RPMI8226 (cell line): ENCODE measurements around the gene DNAJC18.
A peak's percentile ranks its signal among the peaks of the same experiment; 100 is the strongest.
"Not testable (repeated sequence)": the region's sequence is repeated elsewhere in the genome, so short reads cannot be mapped to it uniquely, and the experiment has no call there.

ENCODE experiments used
- DNase-seq: peaks from one replicate; pipeline ENCODE4 v3.0.0-alpha.2; 2015

The DNAJC18 gene

DNA sequence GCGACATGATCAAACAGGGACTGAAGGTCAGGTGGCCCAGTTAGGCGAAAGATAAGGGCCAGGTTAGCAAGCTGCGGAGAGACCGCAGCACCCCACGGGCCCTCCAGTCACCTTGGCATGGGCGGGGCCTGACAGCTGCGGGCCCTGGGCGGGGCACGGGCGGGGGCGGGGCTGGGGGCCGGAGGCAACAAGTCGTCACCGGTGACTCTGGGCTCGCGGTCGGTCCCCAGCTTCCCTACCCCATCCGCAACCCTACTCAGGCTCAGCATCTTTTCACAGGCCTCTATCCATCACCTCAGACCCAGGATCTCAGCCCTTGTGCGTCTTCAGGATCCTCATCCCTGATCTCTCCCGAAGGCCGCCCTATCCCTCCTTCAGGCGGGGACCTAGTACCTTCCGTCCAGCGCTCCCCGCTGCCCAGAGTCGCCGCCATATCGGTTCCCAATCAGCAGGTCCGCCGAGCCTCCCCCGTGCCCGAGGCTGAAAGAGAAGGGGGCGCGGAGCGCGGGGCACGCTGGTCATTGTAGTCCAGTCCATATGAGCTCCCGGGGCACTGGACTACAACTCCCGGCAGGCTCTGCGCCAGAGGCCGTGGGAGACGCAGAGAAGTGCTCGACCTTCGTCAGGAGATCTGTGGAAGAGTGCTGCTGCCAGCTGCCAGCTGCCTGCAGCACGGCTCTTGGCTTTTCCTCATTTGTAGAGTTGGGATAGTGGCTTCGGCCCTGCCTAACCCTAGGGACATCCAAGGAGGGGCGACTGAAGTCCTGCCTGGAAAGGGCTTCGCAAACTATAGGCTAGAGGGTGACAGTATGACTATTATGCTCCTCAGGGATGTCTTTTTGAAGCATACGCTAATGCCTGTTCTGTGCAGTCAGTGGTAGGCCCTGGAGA is at the start of gene DNAJC18:
Gene DNAJC18 (minus strand): TSS at position 513 of the 891 bp plus-strand sequence. CDS start 80 bp downstream, at position 433.
- DNase-seq: peak; percentile 90

DNA sequence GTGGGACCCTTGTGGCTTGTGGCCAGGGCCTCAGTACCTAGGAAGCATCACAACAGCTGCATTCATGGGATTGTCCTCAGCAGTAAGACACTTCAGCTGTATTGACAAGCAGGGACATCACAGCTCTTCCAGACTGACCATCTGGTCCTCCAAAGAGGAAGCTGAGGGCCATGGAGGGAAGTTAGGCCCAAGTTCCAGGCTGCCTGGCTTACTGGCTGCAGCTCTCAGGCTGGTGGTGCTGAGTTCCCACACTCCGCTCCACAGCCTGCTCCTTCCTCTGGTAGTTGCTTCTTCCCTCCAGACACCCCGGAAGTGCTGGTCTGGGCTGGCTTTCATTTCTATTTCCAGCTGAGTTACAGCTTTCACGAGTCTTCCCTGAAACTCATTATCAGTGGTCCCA is 48.9 kb upstream of the DNAJC18 start:
- peak; percentile 15 for DNase-seq

DNA sequence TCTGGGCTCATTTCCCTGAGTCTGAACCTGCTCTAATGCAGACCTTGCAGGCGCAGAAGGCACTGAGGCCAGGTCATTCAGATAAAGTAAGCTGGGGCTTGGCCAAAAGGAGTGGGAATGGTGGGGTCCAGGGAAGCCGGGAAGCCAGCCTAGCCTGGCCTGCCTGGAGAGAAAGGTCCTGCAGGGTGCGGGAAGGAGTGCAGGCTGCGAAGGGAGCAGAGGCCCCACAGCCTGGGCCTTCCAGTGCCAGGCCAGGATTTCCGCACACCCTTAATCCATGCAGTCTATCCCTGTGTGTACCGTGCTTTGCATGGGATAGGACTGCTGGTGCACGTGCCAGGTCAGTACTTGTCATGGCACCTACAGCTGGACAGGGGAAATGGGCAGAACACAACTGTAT is 46.9 kb upstream of the DNAJC18 start:
- DNase-seq: no peak

DNA sequence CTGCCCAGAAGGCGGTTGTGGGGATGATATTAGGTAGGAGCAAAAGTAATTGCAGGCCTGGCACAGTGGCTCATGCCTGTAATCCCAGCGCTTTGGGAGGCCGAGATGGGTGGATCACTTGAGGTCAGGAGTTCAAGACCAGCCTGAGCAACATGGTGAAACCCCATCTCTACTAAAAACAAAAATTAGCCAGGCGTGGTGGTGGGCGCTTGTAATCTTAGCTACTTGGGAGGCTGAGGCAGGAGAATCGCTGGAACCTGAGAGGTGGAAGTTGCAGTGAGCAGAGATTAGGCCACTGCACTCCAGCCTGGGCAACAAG is 43.5 kb upstream of the DNAJC18 start:
- not testable (repeated sequence) for DNase-seq

DNA sequence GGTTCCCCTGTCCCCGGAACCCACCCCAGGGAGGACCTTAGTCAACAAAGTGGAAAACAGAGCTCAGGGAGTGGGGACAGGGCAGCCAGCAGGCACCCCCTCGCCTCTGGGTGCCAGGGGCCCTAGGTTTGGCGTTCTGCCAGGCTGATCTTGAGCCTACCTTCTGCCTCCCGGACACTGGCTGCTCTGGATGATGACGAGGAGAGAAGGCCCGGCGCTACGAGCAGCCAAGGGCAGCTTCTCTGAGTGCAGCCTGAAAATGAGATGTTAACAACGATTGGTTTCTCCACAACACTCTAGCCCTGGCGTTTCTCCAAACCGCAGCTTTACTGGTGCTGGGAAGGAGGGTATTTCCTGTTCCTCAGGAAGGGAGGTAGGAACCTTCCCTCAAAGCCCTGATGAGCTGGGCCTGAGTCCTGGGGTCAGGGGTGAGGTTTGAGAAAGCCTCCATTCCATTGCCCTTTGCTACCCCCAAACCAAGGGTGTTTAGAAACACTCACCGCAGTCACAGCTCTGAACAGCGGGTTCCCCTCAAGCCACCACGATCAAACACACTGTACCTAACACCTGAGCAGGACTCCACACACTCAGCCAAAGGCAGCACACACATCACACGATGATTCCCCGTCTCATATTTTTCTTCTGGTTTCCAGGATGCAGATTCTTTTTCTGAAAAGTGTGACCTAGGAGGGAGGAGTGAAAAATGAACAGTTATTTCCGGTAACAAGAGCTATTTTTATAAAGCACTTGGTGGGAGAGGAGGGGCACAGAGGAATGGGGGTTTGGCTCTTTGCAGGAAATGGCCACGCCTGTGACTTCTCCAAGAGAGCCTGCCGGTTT is 42.9 kb upstream of the DNAJC18 start, which contains the start of gene STING1:
Gene STING1 (minus strand): TSS at position 709 of the 840 bp plus-strand sequence. CDS start 1,054 bp downstream, outside the sequence.
- peak; percentile 94 for DNase-seq

DNA sequence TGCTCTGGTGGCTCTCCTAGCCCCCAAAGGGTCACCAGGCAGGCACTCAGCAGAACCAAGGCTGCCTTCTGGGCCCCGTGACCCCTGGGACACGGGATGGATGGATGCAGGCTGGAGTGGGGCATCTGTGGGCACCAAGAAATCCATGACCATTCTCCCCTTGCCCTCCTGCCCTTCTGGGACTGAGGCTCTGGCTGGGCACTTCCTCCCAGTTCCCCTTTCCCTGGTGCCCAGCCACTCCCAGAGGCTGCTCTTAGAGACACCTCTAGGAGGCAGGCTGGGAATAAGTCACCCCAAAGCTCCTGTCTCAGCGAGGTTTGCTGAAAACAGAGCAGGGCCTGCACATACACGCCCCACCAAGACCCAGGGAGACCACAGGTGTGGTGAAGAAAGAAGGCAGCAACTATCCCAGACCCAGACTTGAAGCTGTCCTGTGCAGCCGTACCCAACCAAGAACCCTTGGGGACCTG is 42.3 kb upstream of the DNAJC18 start:
- DNase-seq: peak; percentile 48

DNA sequence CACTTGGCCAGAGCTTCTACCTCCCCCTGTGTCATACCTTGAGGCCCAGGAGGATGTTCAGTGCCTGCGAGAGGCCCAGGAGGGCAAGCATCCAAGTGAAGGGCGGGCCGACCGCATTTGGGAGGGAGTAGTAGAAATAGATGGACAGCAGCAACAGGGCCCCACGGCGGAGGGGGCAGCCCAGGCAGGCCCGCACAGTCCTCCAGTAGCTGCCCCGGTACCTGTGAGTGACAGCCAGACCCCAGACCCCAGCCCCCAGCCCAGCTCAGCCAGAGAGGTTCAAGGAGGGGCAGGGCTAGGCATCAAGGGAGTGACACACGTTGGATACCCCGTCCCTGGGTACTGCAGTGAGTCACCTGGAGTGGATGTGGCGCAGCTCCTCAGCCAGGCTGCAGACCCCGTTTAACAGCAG is 41.8 kb upstream of the DNAJC18 start:
- DNase-seq: no peak

DNA sequence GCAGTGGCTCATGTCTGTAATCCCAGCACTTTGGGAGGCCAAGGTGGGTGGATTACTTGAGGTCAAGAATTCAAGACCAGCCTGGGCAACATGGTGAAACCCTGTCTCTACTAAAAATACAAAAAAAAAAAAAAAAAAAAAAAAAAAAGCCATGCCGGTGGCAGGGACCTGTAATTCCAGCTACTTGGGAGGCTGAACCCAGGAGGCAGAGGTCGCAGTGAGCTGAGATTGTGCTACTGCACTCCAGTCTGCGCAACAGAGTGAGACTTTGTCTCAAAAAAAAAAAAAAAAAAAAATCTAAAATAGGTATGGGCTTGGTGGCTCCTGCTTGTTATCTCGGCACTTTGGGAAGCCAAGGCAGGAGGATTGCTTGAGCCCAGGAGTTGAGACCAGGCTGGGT is 40.4 kb upstream of the DNAJC18 start:
- DNase-seq: not testable (repeated sequence)

DNA sequence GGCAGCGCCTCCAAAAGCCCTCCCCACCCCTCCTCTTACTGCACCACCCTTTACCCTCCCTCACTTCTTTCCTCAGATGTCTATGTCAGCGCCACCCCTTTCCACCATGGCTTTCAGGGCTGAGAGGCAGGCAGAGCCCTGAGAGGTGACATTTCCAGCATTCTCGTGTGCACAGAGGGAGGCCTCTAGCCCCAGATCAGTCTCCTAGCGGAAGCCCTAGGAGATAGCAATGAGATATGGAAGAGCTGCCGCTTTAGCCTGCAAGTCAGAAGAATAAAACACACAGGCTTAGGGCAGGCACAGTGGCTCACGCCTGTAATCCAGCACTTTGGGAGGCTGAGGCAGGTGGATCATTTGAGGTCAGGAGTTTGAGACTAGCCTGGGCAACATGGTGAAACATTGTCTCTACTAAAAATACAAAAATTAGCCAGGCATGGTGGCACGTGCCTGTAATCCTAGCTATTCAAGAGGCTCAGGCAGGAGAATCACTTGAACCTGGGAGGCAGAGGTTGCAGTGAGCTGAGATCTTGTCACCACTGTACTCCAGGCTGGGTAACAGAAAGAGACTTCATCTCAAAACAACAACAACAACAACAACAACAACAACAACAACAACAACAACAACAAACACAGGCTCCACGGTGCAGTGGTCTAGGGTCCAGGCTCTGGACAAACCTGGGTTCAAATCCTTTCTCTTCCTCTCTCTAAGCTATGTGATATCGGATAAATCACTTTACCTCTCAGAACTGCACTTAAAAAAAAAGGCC is 39.5 kb upstream of the DNAJC18 start:
- DNase-seq: not testable (repeated sequence)

DNA sequence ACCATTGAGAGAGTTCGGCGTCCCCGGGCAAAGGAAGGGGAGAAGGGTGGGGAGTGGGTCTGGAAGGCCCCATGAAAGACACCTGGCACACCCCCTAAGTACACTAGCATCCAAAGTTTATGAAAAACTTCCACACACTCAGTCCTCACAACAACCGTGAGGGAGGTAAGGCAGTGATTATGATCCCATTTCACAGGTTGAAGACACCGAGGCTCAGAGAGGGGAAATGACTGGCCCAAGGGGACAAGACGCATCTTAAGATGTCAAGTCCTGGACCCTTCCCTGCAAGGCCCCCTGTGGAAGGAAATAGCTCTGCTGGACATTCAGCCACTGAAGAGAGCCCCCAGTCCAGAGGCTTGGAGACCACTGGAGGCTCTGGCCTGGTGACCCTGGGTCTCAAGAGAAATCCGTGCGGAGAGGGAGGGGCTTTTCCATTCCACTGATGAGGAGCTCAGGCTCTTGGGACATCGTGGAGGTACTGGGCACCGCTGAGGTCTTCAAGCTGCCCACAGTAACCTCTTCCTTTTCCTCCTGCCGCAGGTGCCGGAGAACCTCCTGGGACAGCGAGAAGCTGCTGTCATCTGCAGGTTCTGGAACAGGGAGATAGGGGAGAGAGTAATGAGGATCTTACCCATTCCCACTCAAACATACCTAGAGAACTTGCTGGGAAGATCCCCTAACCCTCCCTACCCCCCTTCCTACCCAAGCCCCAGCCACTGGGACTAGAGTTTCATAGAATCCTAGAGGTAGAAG is 36.7 kb upstream of the DNAJC18 start:
- no peak for DNase-seq

DNA sequence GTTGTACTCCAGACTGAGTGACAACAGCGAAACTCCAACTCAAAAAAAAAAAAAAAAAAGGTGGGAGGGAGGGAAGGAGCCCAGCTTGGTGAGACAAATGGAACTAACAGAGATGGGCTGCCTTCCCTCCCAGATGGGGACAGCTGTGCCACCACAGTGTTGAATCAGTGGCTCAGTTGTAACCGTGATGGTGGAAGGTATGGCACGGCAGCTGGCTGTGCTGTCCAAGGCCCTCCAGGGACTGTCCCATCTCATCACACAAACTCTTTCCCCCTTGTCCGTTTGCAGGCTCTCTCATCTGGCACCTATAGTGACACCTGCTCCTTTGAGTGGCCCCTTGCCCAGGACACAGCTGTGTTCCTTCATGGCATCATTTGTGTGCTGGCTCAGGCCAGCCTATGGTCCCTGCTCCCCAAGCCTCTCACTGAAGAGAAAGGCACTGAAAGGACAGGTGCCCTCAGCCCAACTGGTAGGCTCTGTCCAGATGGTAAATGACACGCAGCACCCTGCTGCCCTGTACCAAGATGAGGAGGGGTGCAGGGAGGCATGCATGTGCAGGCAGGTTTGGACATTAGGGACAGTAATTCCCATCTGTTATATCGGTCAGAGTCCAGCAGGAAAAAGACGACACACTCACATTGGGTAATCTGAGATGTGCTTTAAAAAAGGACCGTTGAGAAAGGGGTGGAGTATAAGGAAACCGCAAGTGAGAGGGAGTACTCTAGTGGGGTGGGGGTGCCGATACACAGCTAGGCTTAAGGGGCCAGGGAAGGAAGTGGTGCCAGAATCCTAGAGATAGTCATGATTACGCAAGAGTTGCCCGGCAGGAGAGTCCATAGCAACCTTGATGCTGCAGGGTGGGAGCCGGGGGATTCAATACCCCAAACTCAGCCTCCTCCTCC is 35.8 kb upstream of the DNAJC18 start:
- DNase-seq: no peak

DNA sequence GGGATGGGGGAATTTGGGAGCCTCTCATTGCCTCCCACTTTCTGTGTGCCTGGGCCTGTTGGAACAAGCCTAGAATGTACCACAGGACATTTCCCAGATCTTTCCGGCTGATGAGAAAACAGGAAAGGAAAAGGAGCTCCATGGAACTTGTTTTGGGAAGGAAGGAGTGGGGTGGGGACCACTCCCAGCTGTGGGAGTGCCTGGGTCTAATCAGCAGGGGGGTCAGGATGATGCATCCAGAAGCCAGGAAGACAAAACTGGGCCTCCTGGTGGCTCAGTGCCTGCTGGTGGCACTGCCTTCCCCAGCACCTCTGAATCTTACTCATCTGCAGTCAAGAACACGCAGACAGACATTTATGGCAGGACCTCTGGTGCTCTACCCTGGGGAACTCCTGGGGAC is 34.2 kb upstream of the DNAJC18 start:
- no peak for DNase-seq

DNA sequence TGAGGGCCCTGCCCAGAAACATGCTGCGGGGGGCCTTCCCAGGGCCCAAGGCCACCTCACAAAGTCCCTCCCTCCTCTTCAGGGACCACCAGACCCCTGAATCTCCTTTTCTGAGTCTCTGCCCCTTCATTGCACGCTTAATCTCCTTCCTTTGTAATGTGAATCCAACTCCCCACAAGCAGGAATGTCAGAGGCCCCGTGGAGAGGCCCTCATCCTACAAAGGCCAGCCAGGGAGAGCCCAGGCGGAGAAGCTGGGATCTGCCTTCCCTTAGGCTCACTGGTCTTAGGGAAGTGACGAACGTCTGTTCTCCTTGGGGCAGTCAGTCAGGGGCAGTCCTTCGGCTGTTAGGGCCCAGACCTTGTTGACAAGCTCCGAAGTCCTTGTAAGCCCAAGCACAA is 33.8 kb upstream of the DNAJC18 start:
- no peak for DNase-seq

DNA sequence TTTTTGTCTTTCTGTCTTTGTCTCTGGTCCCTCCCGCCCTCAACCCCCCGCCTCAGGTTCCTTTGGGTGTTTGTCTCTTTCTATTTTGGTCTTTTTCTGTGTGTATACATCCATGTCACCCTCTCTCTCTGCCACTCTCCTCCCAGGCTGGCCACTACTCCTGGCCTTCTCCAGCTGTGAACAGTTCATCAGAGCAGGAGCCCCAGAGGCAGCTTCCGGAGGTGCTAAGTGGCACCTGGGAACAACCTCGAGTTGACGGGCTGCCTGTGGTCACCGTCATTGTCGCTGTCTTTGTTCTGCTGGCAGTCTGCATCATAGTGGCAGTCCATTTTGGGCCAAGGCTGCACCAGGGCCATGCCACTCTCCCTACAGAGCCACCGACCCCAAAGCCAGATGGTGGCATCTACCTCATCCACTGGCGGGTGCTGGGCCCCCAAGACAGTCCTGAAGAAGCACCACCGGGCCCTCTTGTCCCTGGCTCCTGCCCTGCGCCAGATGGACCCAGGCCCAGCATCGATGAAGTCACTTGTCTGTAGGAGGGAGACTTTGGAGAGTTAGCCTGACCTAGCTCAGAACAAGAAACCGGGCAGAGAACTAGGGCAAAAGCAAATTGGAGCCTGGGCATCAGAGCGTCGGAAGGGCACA is 33.2 kb upstream of the DNAJC18 start:
- DNase-seq: no peak

DNA sequence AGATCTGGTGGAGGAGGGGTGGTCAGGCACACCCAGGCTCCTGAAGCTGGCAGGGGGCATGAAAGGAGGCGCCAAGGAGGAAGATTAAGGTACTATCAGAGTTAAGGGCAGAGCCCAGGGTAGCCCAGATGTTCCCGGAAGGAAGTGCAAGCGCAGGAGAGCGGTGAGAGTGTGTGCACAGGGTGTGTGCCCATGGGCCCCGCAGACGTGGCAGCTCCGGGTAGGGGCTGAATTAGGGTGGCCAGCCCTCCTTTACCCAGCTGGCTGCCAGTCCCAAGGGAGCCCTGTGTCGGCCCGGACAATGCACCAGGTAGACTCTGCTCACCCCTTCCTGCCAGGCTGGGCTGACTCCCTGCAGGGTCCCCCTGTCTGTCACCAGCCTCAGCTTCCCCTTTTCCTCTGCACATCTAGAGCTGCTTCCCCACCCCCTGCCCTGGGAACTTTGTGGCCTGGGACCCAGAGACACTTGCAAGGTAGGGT is 31.5 kb upstream of the DNAJC18 start, which contains the start of gene SMIM33:
Gene SMIM33 (plus strand): TSS at position 184 of the 480 bp plus-strand sequence. CDS start 118 bp downstream, at position 302.
- no peak for DNase-seq

DNA sequence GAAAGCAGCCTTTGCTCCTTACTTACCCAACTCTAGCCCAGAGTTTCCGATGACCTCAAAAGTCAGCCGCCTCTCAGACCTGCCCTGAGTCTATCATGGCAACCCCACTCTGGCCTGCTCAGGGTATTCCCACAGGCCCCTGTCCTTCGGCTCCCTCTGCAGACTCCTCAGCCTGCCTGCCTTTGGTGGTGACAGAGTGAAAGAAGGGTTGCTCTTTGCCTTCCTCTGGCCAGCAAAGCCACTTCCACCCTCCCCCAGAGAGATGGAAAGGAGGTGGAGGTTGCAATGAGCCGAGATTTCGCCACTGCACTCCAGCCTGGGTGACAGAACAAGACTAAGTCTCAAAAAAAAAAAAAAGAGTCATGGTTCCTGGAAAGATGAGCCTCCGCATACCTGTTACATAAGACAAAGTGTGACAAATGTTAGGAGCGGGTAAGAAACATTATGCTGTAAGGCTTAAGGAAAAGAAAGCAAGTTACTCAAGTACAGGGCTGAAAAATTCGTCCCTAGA is 29.2 kb upstream of the DNAJC18 start:
- DNase-seq: no peak

DNA sequence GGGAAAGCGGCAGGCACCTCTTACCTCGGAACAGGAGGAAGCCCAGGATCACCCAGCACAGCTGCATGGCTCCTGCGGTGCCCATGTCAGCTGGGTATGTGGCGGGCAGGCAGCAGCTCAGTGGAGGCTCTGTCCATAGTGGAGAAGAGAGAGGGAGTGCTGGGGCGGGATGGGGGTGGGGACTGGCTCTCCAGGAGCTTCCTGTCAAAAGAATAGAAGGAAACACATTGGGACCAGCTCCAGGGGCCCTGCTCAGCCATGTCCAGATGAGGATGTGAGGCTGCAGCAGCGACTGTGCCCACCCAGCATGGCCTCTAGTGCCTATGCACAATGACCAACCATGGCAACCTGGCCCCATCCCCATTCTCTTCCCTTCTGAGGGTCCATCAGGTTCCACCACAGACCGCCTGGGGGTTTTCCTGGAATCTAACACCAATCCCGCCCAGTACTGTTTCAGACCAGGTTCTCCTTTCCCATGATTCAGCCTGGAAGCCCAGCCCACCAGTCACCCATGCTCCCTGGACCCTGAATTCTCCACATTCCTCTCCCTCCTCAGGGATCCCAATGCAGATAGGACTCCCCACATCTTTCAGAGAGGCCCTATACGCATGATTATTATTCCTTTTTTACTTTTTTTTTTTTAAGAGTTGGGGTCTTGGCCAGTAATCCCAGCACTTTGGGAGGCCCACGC is 23.4 kb upstream of the DNAJC18 start, which contains the start of gene ECSCR:
Gene ECSCR (minus strand): TSS at position 158 of the 691 bp plus-strand sequence. CDS start 73 bp downstream, at position 85.
- no peak for DNase-seq

DNA sequence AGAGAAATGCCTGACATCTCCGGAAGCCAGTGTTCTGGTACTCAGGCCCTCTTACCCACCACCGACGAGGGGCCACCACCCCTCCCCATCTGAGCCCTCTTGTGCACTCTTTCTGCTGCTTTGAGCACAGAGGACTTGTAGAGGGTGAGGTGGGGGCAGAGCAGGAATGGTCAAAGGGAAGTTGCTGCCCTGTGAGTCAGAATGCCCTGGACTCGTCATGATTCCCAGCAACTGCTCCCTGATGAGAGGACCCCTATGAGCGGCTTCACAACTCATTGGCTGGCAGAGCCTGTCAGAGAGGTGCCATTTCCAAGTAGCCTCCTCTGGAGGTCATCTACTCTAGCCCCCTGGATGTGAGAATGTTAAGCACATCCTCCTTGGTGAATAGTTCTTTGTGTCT is 22.4 kb upstream of the DNAJC18 start:
- DNase-seq: no peak

DNA sequence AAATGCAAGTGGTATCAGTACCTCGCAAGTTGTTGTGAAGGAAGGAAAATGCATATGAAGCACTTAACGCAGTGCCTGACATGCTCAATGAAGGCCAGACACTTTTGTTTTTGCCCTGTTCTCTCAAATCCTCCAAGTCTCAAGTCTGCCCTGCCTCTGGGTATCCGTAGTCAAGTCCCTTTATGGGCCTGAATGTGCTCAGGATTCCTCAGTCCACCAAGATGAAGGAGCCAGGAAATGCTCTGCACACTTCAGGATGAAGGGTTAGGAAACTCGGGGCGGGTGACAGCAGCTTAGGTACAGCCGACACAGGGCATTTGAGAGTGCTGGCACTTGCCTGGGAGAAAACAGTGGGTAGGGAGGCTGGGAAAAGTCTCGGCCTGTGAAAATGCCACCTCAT is 21.9 kb upstream of the DNAJC18 start:
- no peak for DNase-seq
